T-cell (primary cell): ENCODE data around the gene ANXA3. TPM values are rescaled to one million over a fixed set of nuclear protein-coding genes. Genes with fewer than 3 reads are reported as not detected.

ENCODE experiments used
- ATAC-seq, 4 experiments: fragments of 200-7000 bp in 3 of 4; fragments of 150-1000 bp in 1 of 4; cut with Tn5 transposase; replicated peaks in 1 of 4; 1 replicate in 3 of 4; 2 replicates in 1 of 4; pipeline ENCODE4 v1.10.0; 2021; ENCODE audit warnings: moderate library complexity in 3 of 4, mild to moderate bottlenecking in 2 of 4, moderate number of reproducible peaks in 1 of 4
- CTCF ChIA-PET, 2 donors: fragments of 300-600 bp; sonication (Branson Sonifier 250); formaldehyde crosslinking; loops; one replicate each; lab custom pipeline; 2022; ENCODE audit warnings: antibody characterized with exemption in 2 of 2; lab: Charles Lee
- POLR2A ChIA-PET, 2 donors: fragments of 300-600 bp; sonication (Branson Sonifier 250); formaldehyde crosslinking; loops; one replicate each; lab custom pipeline; 2022; ENCODE audit warnings: antibody characterized with exemption in 2 of 2; lab: Charles Lee
- DNase-seq, 35 experiments: peaks; one replicate each; pipeline versions ENCODE4 v3.0.0 to v3.0.0-alpha.2; 2013 to 2023
- H3K27ac ChIP-seq: one replicate; pipeline ENCODE4 v1.5.1; 2013; ENCODE audit warnings: low read length
- H3K27me3 ChIP-seq, 2 experiments: replicated peaks in 1 of 2; 1 replicate in 1 of 2; 2 replicates in 1 of 2; pipeline versions ENCODE4 v1.6.1 to v1.7.0; 2013; ENCODE audit warnings: low read length in 1 of 2, mixed read lengths in 1 of 2; ENCODE audit not compliant: control insufficient read depth in 2 of 2, insufficient read depth in 2 of 2; ENCODE audit errors: extremely low read depth in 1 of 2
- H3K36me3 ChIP-seq, 2 donors: 1 replicate in 1 of 2; 2 replicates in 1 of 2; pipeline versions ENCODE4 v1.6.1 to v1.7.0; 2013; ENCODE audit warnings: low read length in 1 of 2; ENCODE audit not compliant: control insufficient read depth in 2 of 2, insufficient read depth in 1 of 2; ENCODE audit errors: extremely low read depth in 1 of 2
- H3K4me1 ChIP-seq, 2 experiments: 1 replicate in 1 of 2; 2 replicates in 1 of 2; pipeline versions ENCODE4 v1.6.1 to v1.7.0; 2013; ENCODE audit warnings: low read length in 2 of 2, mixed read lengths in 1 of 2; ENCODE audit not compliant: insufficient read depth in 2 of 2, control insufficient read depth in 1 of 2; ENCODE audit errors: extremely low read depth in 1 of 2
- H3K4me3 ChIP-seq, 2 donors: 1 replicate in 1 of 2; 2 replicates in 1 of 2; pipeline versions ENCODE4 v1.5.1 to v1.7.0; 2013; ENCODE audit warnings: mild to moderate bottlenecking in 2 of 2, low read length in 1 of 2, moderate library complexity in 1 of 2; ENCODE audit not compliant: control insufficient read depth in 1 of 2; ENCODE audit errors: extremely low read depth in 1 of 2
- H3K9me3 ChIP-seq: 2 replicates; pipeline ENCODE4 v1.7.0; 2013
- H3K27ac Mint-ChIP-seq, 2 donors: one replicate each; pipeline ENCODE4 v1.8.0; 2020 to 2021; ENCODE audit warnings: mild to moderate bottlenecking in 2 of 2, mixed read lengths in 2 of 2
- H3K27me3 Mint-ChIP-seq, 2 donors: one replicate each; pipeline ENCODE4 v1.8.0; 2021 to 2022; ENCODE audit warnings: mixed read lengths in 2 of 2
- H3K36me3 Mint-ChIP-seq: one replicate; pipeline ENCODE4 v1.8.0; 2021; ENCODE audit warnings: mixed read lengths
- H3K4me1 Mint-ChIP-seq, 3 donors: one replicate each; pipeline ENCODE4 v1.8.0; 2020 to 2022; ENCODE audit warnings: mixed read lengths in 3 of 3, mild to moderate bottlenecking in 1 of 3
- H3K4me3 Mint-ChIP-seq, 3 donors: one replicate each; pipeline ENCODE4 v1.8.0; 2020 to 2022; ENCODE audit warnings: mild to moderate bottlenecking in 3 of 3, mixed read lengths in 3 of 3, moderate library complexity in 3 of 3
- H3K9me3 Mint-ChIP-seq, 3 donors: one replicate each; pipeline ENCODE4 v1.8.0; 2020 to 2022; ENCODE audit warnings: mixed read lengths in 3 of 3
- WGBS: methylation state at CpG from one replicate; pipeline ENCODE4 v1.1.5; 2013; ENCODE audit warnings: missing lambda C conversion rate; ENCODE audit not compliant: insufficient coverage; 5-methylcytosine and 5-hydroxymethylcytosine counted together
- total RNA-seq, 35 experiments: library from RNA in 6 of 35; stranded (reverse) in 6 of 35; fragments of 120-200 nt in 1 of 35; gene quantifications; one replicate each; pipeline versions ENCODE4 v1.2.1 to v1.2.4 and lab custom pipeline; 2013 to 2026

ANXA3 gene
- total RNA-seq, 5 donors from 2014 or later (not counting 1 experiment from before 2014, with no cell fraction given), result 0.35 to 0.79 (median 0.36) TPM; not detected in 2

- Mint-ChIP-seq H3K27ac (peak overlapping the region; percentile 56 to 62), H3K4me3 (no peak overlapping the region), H3K36me3 (no peaks in the 10 kb centered on the region), H3K4me1 (peaks cover 10 to 20% (median 14%) of the 10 kb centered on the region in 3 donors), H3K27me3 (no peaks in the 10 kb centered on the region), H3K9me3 (no peaks in the 10 kb centered on the region)
- H3K36me3 ChIP-seq, result no peaks in the 10 kb centered on the region
- no peak overlapping the region for H3K27ac ChIP-seq
- H3K27me3 ChIP-seq, result no peaks in the 10 kb centered on the region
- ATAC-seq, result no peak
- ChIA-PET CTCF (interaction anchor here in 1 of 2 donors (0.6 kb wide), 1 partner anchor 1577 kb away, joined by 3 read pairs; no protein-coding TSS in a partner anchor), POLR2A (no interaction called here)
- no peak for DNase-seq
- peaks cover 0 to 6% of the 10 kb centered on the region in 2 experiments for H3K4me1 ChIP-seq
- H3K9me3 ChIP-seq, result no peaks in the 10 kb centered on the region
- no peak overlapping the region for H3K4me3 ChIP-seq
- WGBS, result 43% methylated on average over 2 of the region's 4 CpGs
Measured at GRCh38 chr4:78638337-78639172, 87.0 kb downstream of the ANXA3 start.

- Mint-ChIP-seq H3K27me3 (no peaks in the 10 kb centered on the region), H3K4me3 (no peak overlapping the region), H3K27ac (no peak overlapping the region), H3K9me3 (no peaks in the 10 kb centered on the region), H3K36me3 (no peaks in the 10 kb centered on the region), H3K4me1 (peaks cover 11 to 24% (median 14%) of the 10 kb centered on the region in 3 donors)
- no peak for DNase-seq
- Histone ChIP-seq H3K9me3 (no peaks in the 10 kb centered on the region), H3K4me3 (no peak overlapping the region), H3K36me3 (no peaks in the 10 kb centered on the region), H3K4me1 (peaks cover 0 to 8% of the 10 kb centered on the region in 2 experiments), H3K27ac (no peak overlapping the region), H3K27me3 (no peaks in the 10 kb centered on the region)
- ATAC-seq, result no peak
- ChIA-PET POLR2A (no interaction called here), CTCF (interaction anchor here in 1 of 2 donors (0.6 kb wide), 1 partner anchor 107 kb away, joined by 4 read pairs; no protein-coding TSS in a partner anchor)
- 60% methylated on average over 1 of the region's 1 CpG for WGBS
Measured at GRCh38 chr4:78640714-78641113, 89.1 kb downstream of the ANXA3 start.

- WGBS, result 96% methylated on average over 2 of the region's 2 CpGs
- no peaks in the 10 kb centered on the region for H3K27me3 Mint-ChIP-seq
- ATAC-seq (no peak), DNase-seq (no peak)
- H3K4me3 Mint-ChIP-seq, result no peak overlapping the region
- no peaks in the 10 kb centered on the region for H3K9me3 ChIP-seq
- no peaks in the 10 kb centered on the region for H3K36me3 Mint-ChIP-seq
- no peaks in the 10 kb centered on the region for H3K9me3 Mint-ChIP-seq
- H3K36me3 ChIP-seq, result no peaks in the 10 kb centered on the region
- H3K27ac Mint-ChIP-seq, result no peak overlapping the region
- no peaks in the 10 kb centered on the region for H3K27me3 ChIP-seq
- POLR2A ChIA-PET, result interaction anchor here in 1 of 2 donors (1.1 kb wide), 1 partner anchor 11 kb away, joined by 4 read pairs; no protein-coding TSS in a partner anchor
- peaks cover 0 to 10% of the 10 kb centered on the region in 2 experiments for H3K4me1 ChIP-seq
- CTCF ChIA-PET, result no interaction called here
- H3K4me1 Mint-ChIP-seq, result peaks cover 11 to 26% (median 14%) of the 10 kb centered on the region in 3 donors
- H3K27ac ChIP-seq, result no peak overlapping the region
- H3K4me3 ChIP-seq, result no peak overlapping the region
Measured at GRCh38 chr4:78642934-78643333, 91.4 kb downstream of the ANXA3 start.

GRCh38 chr4:78644063-78644691 lies 92.6 kb downstream of the ANXA3 start:
- Histone ChIP-seq H3K4me1 (peaks cover 0 to 5% of the 10 kb centered on the region in 2 experiments), H3K4me3 (no peak overlapping the region), H3K36me3 (no peaks in the 10 kb centered on the region), H3K27ac (no peak overlapping the region), H3K9me3 (no peaks in the 10 kb centered on the region), H3K27me3 (no peaks in the 10 kb centered on the region)
- no peak for DNase-seq
- Mint-ChIP-seq H3K4me3 (no peak overlapping the region), H3K27ac (no peak overlapping the region), H3K4me1 (peaks cover 1 to 14% (median 1%) of the 10 kb centered on the region in 3 donors), H3K36me3 (no peaks in the 10 kb centered on the region), H3K9me3 (no peaks in the 10 kb centered on the region), H3K27me3 (no peaks in the 10 kb centered on the region)
- ATAC-seq, result no peak
- ChIA-PET CTCF (interaction anchor here (0.6 to 1.2 kb wide), 9 partner anchors 9 to 219 kb away, joined by 3 to 6 read pairs (median 4); no protein-coding TSS in a partner anchor), POLR2A (no interaction called here)

GRCh38 chr4:78644744-78645330 lies 93.3 kb downstream of the ANXA3 start:
- H3K36me3 ChIP-seq, result no peaks in the 10 kb centered on the region
- H3K27me3 ChIP-seq, result no peaks in the 10 kb centered on the region
- no peak overlapping the region for H3K4me3 ChIP-seq
- ATAC-seq (peak; percentile 86 to 100 (median 95)), DNase-seq (peak in 34 of 35 experiments; percentile 9 to 65 (median 30))
- Mint-ChIP-seq H3K27me3 (no peaks in the 10 kb centered on the region), H3K9me3 (no peaks in the 10 kb centered on the region), H3K4me1 (peaks cover 0 to 14% (median 1%) of the 10 kb centered on the region in 3 donors), H3K4me3 (no peak overlapping the region), H3K36me3 (no peaks in the 10 kb centered on the region), H3K27ac (no peak overlapping the region)
- no peaks in the 10 kb centered on the region for H3K9me3 ChIP-seq
- H3K27ac ChIP-seq, result no peak overlapping the region
- WGBS, result no CpG with 5 or more reads among the region's 4 CpGs
- POLR2A ChIA-PET, result interaction anchor here in 1 of 2 donors (0.5 kb wide), 1 partner anchor 132 kb away, joined by 3 read pairs; the partner anchor contains the start of gene BMP2K
- CTCF ChIA-PET, result interaction anchor here (0.6 to 1.2 kb wide), 10 partner anchors 9 to 218 kb away, joined by 3 to 6 read pairs (median 4); no protein-coding TSS in a partner anchor
- peaks cover 0 to 5% of the 10 kb centered on the region in 2 experiments for H3K4me1 ChIP-seq
